C4-2B (cell line): ENCODE measurements around the gene ZBTB49.

Source experiments
- H3K27ac ChIP-seq: fragments of 450-650 bp; 2 replicates; pipeline ENCODE4 v1.5.1; 2017
- ZFX ChIP-seq: fragments of 450-650 bp; IDR thresholded peaks from 2 replicates; pipeline ENCODE4 v1.6.1; 2017
- TF ChIP-seq, protein P1 (sequence below): fragments of 450-650 bp; conservative IDR thresholded peaks from 2 replicates; pipeline ENCODE4 v1.5.1; 2017; ENCODE audit warnings: mild to moderate bottlenecking

The ZBTB49 gene

DNA sequence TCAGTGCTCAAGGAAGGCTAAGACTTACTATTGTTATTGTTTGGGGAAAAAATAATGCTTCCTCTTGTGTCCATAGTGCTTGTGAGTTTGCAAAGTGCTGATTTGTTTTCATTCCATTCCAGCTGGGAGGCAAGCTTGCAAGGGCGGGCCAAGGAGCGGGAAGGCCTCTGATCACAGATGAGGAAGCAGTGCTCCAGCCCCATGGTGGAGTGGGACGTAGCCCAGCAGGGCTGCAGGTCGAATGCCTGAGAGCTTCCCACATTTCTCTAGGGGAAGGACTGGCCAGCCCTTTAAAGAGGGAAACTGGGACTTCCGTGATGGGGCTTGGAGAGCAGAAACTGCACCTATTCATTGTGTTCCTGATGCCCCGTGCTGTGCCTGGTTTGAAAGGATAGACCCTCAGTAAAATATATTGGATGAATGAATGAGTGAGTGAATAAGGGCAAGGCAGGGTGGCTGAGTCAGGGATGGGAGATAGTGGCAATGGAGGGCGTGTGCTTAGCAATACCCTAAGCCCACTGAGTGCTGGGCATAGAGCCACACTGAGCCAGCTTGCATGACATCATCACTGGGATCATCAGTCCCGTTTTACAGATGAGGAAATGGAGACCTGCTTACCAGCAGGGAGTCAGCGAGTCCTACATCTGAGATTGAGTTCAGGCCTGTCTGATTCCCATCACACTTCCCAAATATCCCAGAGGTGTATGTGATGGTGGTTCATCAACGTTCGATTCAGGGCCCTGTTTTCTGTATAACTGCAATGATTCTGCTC is 78.9 kb downstream of the ZBTB49 start:
- no peak for TF ChIP-seq ZFX
- TF ChIP-seq, protein P1, sequence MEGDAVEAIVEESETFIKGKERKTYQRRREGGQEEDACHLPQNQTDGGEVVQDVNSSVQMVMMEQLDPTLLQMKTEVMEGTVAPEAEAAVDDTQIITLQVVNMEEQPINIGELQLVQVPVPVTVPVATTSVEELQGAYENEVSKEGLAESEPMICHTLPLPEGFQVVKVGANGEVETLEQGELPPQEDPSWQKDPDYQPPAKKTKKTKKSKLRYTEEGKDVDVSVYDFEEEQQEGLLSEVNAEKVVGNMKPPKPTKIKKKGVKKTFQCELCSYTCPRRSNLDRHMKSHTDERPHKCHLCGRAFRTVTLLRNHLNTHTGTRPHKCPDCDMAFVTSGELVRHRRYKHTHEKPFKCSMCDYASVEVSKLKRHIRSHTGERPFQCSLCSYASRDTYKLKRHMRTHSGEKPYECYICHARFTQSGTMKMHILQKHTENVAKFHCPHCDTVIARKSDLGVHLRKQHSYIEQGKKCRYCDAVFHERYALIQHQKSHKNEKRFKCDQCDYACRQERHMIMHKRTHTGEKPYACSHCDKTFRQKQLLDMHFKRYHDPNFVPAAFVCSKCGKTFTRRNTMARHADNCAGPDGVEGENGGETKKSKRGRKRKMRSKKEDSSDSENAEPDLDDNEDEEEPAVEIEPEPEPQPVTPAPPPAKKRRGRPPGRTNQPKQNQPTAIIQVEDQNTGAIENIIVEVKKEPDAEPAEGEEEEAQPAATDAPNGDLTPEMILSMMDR, result no peak

More for the DNA sequence above, 78.9 kb downstream of the ZBTB49 start:
- H3K27ac ChIP-seq, result no peak overlapping the region
